ENCODE results near the gene ZCRB1. TPM values are rescaled to one million over a fixed set of nuclear protein-coding genes. Genes with fewer than 3 reads are reported as not detected.

The ZCRB1 gene
- polyA plus RNA-seq, 1 experiment: 65.5 TPM

- DNase-seq (ENCODE audit: low read depth): no peak
- Histone ChIP-seq H3K27me3 (ENCODE audit: control insufficient read depth, insufficient read depth, low read length) (no peaks in the 10 kb centered on the region), H3K36me3 (ENCODE audit: control insufficient read depth, insufficient read depth, low read length) (no peaks in the 10 kb centered on the region), H3K4me3 (ENCODE audit: low read depth, low read length) (no peak overlapping the region)
- CTCF ChIA-PET: interaction anchor here (1.0 kb wide), 1 partner anchor 161 kb away, joined by 3 read pairs; no protein-coding TSS in a partner anchor
- POLR2A ChIA-PET: no interaction called here
- TF ChIP-seq CTCF (IDR thresholded peaks at IDR 0.05; ENCODE audit: insufficient read depth, low read depth, low read length): no peak
Observed at GRCh38 chr12:42291680-42292079, 34.2 kb downstream of the ZCRB1 start.

- TF ChIP-seq CTCF (IDR thresholded peaks at IDR 0.05; ENCODE audit: insufficient read depth, low read depth, low read length): no peak
- H3K4me3 ChIP-seq (ENCODE audit: low read depth, low read length): no peak overlapping the region
- no peak for DNase-seq (ENCODE audit: low read depth)
- no peaks in the 10 kb centered on the region for H3K36me3 ChIP-seq (ENCODE audit: control insufficient read depth, insufficient read depth, low read length)
- H3K27me3 ChIP-seq (ENCODE audit: control insufficient read depth, insufficient read depth, low read length): no peaks in the 10 kb centered on the region
- ChIA-PET POLR2A (no interaction called here), CTCF (no interaction called here)
Observed at GRCh38 chr12:42288544-42288943, 37.4 kb downstream of the ZCRB1 start.

- ChIA-PET POLR2A (no interaction called here), CTCF (interaction anchor here (0.6 kb wide), 1 partner anchor 165 kb away, joined by 3 read pairs; no protein-coding TSS in a partner anchor)
- Histone ChIP-seq H3K27me3 (ENCODE audit: control insufficient read depth, insufficient read depth, low read length) (peaks cover 1% of the 10 kb centered on the region; the same call in 1 of the 2 replicates), H3K36me3 (ENCODE audit: control insufficient read depth, insufficient read depth, low read length) (no peaks in the 10 kb centered on the region), H3K4me3 (ENCODE audit: low read depth, low read length) (no peak overlapping the region)
- TF ChIP-seq CTCF (IDR thresholded peaks at IDR 0.05; ENCODE audit: insufficient read depth, low read depth, low read length): no peak
- DNase-seq (ENCODE audit: low read depth): no peak
Observed at GRCh38 chr12:42286741-42287140, 39.2 kb downstream of the ZCRB1 start.

GRCh38 chr12:42285431-42285830 lies 40.5 kb downstream of the ZCRB1 start:
- Histone ChIP-seq H3K27me3 (ENCODE audit: control insufficient read depth, insufficient read depth, low read length) (peaks cover 1% of the 10 kb centered on the region; the same call in 1 of the 2 replicates), H3K36me3 (ENCODE audit: control insufficient read depth, insufficient read depth, low read length) (no peaks in the 10 kb centered on the region), H3K4me3 (ENCODE audit: low read depth, low read length) (no peak overlapping the region)
- CTCF ChIA-PET: interaction anchor here (0.6 kb wide), 1 partner anchor 118 kb away, joined by 5 read pairs; no protein-coding TSS in a partner anchor
- POLR2A ChIA-PET: no interaction called here
- TF ChIP-seq CTCF (IDR thresholded peaks at IDR 0.05; ENCODE audit: insufficient read depth, low read depth, low read length): no peak
- no peak for DNase-seq (ENCODE audit: low read depth)

GRCh38 chr12:42284876-42285275 lies 41.0 kb downstream of the ZCRB1 start:
- Histone ChIP-seq H3K27me3 (ENCODE audit: control insufficient read depth, insufficient read depth, low read length) (peaks cover 1% of the 10 kb centered on the region; the same call in 1 of the 2 replicates), H3K4me3 (ENCODE audit: low read depth, low read length) (no peak overlapping the region), H3K36me3 (ENCODE audit: control insufficient read depth, insufficient read depth, low read length) (no peaks in the 10 kb centered on the region)
- DNase-seq (ENCODE audit: low read depth): no peak
- no peak for TF ChIP-seq CTCF (IDR thresholded peaks at IDR 0.05; ENCODE audit: insufficient read depth, low read depth, low read length)
- ChIA-PET CTCF (no interaction called here), POLR2A (no interaction called here)
